CD4-positive, alpha-beta T cell treated with Interleukin-12 subunit alpha and Interleukin-12 subunit beta, for 1 hour (primary cell): ENCODE measurements around the gene NRG3.

ENCODE experiments used
- DNase-seq: peaks from one replicate; pipeline ENCODE4 v3.0.0-alpha.2; 2020

The NRG3 gene

DNA sequence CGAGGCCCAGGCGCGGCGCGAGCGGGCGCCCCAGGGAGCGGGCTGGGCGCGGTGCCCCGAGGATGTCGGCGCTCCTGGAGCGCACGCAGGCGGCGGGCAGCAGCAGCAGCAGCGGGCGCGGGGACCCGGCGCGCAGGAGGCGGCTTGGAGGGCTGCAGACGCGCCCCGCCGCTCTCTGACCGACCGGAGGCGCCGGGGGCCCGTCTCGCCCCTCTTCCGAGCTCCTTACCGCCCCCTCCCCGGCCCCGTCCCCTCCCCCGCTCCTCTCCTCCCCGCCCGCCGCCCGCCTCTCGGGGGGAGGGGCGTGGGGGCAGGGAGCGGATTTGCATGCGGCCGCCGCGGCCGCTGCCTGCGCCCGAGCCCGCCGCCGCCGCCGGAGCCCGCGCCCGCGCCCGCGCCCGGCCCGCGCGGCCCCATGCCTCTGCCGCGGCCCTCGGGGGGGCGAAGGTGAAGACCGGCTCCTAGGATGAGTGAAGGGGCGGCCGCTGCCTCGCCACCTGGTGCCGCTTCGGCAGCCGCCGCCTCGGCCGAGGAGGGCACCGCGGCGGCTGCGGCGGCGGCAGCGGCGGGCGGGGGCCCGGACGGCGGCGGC, at the start of gene NRG3:
Gene NRG3, plus strand, starts transcription at position 320 of the 592 bp plus-strand sequence.
- no peak for DNase-seq

DNA sequence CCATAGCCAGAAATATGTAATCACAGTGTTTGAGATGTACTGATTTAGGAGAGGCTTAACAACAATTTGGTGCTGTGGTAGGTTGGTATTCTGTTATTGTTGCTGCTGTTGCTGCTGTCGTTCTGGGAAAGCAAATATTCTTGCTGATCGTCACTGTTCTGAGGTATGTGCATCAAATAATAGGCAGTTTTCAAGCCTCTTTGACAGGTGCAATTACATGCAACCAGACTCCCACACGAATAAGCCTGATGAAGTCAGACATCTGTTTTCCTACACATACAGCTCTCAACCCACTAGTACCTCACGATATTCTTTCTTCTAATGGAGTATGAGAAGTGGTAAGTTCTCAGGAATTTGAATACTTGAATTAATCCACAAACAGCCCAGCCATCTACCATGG, 46.7 kb upstream of the NRG3 start:
- DNase-seq: no peak

DNA sequence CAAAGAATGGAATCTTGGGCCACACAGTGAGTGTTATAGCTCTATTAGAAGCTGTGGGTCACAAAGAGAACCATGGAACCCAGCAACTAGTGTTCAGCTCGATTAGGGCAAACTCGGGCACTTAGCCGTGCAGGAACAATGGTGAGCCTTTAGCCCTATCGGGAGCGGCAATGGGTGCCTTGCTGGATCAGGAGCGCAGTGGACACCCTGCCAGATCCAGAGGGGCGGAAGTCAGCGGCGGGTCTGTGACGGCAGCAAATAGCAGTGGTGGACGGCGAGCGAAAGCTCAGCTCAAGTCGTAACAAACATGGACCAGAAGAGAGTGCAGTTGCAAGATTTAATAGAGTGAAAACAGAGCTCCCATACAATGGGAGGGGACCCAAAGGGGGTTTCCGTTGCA, 43.9 kb upstream of the NRG3 start:
- no peak for DNase-seq

DNA sequence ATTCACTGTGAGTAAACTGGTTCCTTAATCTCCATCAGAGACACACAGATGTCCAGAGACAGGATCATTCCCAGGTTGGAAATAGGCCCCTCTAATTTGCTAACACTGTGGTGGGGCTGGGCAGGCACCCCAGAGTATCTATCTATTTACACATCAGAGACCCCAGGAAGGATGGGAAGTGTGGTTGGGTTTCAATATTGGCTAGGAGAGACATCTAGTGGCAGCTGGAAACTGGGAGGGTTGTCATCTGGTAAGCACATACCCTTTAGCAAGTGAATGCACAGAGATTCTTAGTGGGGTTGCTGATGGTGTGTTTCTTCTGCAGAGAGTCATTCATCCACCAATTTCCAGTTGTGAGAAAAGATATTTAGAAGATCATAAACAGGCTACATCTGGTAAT, 36.0 kb upstream of the NRG3 start:
- no peak for DNase-seq

DNA sequence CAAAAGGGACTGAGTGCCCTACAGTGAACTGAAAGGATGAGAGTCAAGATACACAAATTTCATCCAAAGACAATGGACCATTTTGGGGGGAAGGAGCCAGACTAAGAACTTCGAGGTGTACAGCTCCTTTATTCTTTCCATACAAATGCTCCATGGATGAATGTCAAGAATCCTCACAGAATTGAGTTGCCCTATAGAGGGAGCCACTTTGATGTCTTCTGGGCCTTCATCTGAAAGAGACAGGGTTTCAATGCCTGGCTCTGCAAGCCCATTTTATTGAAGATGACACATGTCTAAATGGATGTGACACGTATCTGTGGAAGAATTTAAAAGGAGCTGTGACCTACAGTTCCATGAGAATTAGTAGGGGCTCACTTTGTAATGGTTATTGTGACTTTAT, 32.0 kb upstream of the NRG3 start:
- no peak for DNase-seq

DNA sequence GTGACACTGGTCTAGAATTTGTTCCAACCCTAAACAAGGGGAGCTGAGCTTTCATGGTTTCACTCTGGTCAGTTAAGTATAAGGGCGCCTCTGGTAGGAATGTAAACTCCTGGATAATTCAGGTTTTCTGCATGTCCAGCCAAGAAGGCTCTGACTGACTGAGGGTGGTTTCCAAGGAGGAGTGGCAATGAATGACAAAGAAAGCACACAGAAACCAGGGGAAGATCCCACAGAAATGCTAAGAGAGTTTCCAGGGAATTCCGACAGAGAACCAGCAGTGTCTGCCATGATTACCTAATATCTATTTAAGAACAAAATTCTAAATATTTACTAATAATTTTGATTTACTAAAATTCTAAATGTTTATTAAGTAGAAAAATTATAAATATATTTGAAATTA, 27.3 kb upstream of the NRG3 start:
- DNase-seq: no peak

DNA sequence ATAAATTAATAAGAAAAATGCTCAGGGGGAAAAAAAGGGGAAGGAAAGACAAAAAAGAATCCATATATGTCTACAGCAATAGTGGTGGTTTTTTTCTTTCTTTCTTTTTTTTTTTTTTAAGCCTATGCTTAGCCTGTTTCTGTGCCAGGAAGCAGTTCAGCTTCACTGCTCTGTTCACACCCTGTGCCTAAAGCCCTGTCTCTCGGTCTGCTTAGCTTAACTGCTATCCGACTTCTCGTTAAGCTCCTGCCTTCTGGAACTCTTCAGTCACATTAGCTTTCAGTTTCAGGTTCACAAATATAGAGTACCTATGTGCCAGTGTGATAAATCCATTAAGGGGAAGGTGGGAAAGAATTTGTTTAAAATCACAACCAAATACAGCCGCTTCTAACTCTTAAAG, 26.5 kb upstream of the NRG3 start:
- DNase-seq: no peak

DNA sequence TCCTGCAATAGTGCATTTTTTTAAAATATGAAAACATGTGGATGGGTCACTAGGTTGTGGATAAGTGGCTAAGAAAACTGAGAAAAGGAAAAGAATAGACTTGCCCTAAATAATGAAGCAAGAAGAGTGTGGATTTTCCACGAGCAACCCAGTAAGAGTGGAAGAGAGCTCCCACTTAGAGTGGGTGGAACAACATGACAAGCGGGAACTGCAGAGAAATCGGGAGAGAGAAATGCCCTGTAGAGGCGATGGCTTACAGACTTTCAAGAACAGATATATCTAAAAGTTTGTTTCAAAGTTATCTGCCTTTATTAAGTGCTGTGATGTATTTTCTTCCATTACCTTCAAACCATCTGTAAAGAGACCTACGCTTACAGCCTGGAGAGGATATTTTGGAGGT, 26.1 kb upstream of the NRG3 start:
- DNase-seq: no peak

DNA sequence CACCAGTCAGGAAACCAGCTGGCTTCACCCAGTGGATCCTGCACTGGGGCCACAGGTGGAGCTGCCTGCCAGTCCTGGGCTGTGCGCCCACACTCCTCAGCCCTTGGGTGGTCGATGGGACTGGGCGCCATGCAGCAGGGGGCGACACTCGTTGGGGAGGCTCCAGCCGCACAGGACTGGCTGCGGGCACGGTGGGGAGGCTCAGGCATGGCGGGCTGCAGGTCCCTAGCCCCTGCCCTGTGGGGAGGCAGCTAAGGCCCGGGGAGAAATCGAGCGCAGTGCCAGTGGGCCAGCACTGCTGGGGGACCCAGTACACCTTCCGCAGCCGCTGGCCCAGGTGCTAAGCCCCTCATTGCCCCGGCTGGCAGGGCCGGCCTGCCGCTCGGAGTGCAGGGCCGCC, 12.4 kb upstream of the NRG3 start:
- DNase-seq: no peak

DNA sequence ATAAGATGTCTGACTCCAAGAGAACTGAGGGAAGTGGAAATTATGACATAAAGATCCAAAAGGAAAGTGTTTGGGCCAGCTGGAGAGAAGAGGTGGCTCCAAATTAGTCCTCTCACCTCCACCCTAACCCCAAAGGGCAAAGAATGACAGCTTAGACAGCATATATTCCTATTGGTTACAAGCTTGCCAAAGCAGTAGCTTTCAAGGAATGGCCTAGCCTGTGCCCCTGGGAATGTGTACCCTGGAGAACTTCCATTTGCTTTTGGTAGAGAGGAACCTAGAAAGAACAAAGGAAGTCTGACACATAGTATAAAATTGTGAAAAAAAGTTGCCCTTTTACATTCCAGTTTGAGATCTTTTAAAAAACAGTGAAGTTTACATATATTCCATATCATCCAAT, 11.2 kb upstream of the NRG3 start:
- no peak for DNase-seq

DNA sequence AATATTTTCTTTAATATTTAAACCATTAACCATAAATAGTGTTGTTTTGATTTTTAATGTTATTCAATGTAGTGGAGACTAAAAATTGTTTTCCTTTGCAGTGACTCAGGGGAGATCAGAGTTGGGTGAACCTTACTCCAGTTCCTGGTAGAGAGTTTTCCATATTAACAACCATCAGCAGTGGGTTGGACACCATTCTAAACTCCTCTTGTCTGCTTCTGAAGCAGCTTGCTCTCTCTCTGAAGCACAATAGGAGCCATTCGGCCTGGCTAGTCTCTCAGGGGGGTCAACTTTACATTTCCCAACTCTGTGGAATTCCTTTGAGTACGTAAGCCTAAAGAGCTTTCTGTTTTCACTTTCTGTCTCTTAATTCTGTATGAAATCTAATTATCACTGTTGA, 9.4 kb upstream of the NRG3 start:
- no peak for DNase-seq

DNA sequence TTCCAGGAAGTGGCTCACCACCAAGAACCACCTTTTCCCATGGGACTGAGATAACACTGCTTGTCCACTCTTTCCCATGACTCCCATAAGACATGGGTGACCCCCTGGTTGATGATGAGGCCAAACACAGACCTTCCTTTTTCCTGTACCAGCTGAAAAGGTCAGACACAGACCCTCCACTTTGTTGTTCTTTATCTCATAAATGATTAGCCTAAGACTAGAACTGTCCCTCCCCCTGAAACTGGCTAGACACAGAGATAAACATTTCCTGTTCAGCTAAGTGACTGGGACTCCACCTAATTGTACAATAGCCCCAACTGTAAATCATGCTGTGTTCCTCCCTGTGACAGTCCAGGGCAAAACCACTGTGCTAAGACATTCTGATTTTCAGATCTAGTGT, 8.2 kb upstream of the NRG3 start:
- DNase-seq: no peak

DNA sequence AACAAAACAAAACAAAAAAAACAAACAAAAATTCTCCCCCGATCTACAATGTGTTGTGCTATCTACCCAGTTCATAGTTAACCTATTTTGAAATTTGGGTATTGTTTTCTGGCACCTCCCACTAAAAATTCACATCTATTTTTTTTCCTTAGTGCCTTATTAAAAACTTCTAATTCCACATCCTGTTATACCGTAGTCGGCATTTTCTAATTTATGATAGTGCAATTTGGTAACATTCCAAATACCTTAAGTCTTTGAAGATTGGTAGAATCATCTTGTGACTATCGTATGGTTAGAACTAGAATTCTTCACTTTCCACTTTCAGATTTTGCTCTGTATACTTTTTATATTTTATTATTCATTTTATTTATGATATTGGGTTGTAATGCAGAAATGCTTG, 4.5 kb upstream of the NRG3 start:
- DNase-seq: no peak

DNA sequence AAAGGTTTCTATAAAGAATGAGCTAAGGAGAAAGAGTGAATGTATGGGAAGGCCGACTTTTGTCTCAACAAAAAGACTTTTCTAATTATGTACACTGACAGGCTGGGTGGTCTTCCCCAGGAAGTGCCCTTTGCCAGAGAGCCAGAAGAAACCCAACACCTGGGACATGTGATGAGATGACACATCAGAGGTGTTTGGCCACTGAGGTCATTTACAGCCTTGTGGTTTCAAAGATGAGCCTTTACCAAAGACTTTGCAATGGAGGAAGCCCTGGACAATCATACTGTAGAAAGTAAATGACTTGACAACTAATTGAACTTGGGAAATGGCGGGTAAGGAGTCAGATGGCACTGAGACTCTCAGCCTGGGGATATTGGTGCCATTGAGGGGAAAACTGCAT, 3.4 kb upstream of the NRG3 start:
- no peak for DNase-seq

DNA sequence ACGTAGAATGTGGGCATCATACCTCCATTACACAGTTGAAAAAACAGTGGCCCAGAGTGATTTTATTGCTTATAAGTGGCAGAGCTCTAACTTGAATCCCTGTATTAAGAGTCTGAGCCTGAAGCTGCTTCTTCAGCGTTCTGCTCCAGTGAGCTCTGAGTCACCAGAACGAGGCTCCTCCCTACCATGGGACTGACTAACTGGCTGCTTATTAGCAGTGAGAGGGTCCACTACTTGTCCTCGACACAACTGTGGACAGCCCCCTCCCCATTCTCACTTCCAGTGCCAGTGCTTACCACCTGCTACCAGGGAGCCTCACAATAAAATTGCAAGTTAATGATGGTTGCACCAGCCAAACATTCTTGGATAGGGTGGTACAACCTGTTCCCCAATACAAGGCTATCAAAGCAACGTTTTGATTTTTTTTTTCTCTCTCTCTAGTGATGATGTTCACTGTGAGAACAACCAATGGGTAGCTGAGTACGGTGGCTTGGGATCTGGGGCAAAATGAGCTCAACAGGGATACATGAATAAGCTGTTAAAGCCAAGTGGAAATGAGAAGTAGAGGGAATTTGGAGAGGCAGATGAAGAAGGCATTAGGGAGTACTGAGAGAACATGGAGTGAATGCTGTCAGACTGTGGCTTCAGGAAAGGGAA, 2.7 kb upstream of the NRG3 start:
- no peak for DNase-seq

DNA sequence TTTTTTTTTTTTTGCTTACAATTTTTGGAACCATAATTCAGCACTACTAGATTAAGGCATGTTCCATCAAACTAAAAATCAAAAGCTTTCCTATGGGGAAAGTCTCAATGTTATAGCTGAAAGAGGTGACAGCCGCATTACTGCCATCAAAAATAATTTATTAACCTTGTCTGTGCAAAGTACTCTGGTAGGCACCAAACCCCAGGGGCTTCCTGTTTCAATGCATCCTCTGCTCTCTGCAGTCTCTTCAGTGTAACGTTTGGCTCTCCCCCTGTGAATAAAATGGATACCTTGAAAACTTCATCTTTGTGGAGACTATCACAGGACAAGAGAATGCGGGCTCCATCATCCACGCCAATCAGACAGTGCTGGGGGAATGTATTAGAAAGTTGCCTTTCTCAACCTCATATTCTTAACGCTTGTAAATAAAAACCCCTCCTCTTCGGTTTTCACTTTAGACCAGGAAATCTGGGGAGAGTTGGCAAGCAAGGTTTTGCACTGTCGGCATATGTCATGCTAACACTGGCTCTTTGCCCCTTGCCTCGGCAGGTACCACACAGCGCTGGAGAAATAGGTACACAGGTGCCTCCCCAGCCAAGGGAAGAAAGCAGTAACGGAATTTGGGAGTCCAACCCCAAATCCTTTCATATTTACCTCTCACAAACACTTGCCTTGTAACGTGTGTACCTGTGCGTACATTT, 1.6 kb upstream of the NRG3 start:
- DNase-seq: no peak

DNA sequence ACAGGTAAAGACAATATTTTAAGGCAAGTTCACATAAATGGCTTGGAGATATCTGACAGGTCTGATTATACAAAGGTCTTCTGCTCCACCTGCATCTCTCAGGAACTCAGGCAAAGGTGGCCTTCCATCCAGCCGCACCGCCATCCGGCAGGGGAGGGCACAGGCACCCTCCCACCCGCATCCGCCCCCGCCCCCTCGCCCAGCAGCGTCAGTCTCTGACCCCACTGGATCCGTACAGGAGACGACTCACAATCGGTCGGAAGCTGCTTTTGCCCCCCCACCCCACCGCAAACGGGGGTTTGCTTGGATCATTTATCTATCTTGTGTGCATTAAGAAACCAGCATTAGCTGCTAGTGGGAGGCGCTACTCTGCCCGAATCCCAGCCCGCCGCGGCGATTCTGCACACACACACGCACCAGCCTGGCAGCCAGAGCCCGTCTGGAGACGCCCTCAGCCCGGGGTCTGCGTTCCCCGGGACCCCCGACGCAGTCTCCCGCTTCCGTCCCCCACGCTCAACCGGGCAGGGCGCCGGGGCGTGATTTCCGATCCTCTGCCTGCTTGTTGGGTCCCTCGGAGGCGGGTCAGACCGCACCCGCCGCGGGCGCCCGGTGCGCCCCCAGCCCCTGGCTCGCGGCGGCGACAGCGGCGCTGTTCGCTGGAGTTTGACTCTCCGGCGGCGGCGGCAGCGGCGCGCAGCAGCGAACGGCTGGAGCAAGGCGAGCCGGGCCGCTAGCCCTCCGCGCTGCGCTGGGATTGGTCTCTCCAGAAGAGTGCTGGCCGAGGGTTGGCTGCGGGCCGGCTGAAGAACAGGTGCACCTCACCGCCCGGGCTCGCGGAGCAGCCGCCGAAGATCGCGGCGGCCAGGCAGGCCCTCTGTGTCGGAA, 820 bp upstream of the NRG3 start:
- no peak for DNase-seq

DNA sequence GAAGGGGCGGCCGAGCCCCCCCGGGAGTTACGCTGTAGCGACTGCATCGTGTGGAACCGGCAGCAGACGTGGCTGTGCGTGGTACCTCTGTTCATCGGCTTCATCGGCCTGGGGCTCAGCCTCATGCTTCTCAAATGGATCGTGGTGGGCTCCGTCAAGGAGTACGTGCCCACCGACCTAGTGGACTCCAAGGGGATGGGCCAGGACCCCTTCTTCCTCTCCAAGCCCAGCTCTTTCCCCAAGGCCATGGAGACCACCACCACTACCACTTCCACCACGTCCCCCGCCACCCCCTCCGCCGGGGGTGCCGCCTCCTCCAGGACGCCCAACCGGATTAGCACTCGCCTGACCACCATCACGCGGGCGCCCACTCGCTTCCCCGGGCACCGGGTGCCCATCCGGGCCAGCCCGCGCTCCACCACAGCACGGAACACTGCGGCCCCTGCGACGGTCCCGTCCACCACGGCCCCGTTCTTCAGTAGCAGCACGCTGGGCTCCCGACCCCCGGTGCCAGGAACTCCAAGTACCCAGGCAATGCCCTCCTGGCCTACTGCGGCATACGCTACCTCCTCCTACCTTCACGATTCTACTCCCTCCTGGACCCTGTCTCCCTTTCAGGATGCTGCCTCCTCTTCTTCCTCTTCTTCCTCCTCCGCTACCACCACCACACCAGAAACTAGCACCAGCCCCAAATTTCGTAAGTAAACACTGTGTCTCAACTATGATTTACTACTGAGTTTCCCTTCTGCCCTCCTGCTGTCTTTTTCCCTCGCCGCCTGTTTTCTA, 666 bp downstream of the NRG3 start:
- DNase-seq: no peak

DNA sequence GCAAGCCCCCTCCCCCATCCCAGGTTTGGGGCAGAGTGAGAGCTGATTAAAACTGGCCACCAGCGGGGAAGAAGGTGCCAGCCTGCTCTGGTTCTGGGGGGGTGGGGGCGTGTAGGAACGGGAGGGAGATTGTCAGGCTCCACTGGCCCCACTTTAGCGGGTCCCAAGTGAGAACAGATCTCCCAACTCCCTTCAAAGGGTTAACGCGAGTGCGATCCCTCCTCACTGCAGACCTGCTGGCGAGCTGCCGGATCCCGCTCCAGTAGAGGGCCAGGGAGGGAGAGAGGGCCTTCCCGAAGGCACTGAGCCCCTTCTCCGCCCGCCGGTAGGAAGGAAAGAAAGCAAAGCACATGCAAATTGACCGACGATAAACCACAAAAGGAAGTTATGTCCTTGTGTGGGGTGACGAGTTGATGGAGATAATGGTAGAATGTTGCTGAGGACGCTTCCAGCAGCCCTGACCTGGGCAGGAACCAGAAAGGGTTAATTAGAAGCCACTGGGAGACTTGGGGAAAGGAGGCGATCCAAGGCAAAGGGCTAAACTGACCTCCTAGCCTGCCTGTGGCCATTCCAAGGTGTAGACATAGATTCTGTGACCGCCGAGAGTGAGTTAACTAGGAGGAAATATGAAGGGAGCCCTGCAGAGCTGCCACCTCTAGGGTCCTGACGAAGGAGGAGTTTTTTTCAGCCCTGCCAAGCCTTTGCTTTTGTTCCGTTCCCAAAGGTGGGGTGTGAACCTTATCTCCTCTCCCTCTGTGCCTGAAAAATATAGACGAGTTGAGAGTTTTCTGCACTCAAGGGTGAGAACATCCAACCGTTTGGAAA, 1.5 kb downstream of the NRG3 start:
- no peak for DNase-seq

DNA sequence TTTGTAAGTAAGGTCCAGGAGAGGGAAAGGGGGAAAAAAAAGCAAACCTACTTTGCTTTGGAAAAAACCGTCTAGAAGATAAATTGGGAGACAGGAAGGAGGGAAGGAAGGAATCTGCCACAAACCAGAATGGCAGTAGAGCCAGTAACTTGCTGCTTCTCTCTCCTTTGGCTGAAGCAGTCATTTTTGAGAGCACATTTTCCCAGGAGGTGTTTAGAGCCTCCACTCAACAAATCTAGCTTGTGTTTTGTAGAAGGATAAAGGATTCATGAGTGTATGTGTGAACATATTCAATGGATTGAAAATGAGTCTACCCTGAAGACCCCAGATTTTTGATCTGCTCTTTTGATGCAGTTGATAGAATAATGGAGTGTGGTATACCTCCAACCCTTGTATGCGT, 2.6 kb downstream of the NRG3 start:
- no peak for DNase-seq

DNA sequence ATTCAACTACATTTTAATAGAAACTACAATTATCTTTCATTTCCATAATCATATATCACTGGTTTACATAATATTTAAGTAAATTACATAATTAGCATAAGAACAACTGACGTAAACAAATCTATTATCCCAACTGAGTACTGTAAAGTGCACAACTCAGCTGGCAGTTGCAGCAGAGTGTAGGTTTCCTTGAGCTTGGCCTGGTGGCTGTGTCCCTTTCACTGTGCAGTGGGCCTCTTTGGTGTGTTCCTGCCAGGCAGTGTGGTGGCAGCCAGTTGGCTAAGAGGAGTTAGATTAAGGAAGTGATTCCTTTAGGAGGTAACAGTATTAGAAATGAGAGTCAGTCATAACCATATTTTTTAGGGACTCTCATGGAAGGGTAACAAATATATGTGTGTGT, 7.0 kb downstream of the NRG3 start:
- DNase-seq: no peak

DNA sequence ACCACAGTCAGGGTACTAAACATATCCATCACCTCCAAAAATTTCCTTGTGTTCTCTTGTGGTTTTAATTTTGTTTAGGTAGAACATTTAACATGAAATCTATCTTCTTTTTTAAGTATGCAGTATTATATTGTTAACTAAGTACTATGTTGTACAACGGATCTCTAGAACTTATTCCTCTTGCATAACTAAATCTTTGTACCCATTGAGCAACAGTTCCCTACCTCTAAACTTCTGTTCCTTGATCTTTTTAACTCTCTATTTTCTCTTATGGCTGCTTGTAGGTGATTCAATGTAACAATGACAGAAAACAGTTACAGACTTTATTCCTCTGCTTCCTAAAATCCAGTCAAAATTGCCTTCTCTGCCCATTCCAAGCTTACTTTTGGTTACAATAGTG, 9.9 kb downstream of the NRG3 start:
- no peak for DNase-seq
